ENCODE data around the gene ANKRD6. TPM values are rescaled to one million over a fixed set of nuclear protein-coding genes. Genes with fewer than 3 reads are reported as not detected.

ANKRD6 gene
- polyA plus RNA-seq, 3 donors: 0.93 to 3.0 (median 1.2) TPM

- Mint-ChIP-seq H3K27ac (peak overlapping the region in 1 of 7 donors; percentile 40), H3K27me3 (ENCODE audit: low read depth in 3 of 3) (no peaks in the 10 kb centered on the region), H3K4me1 (no peaks in the 10 kb centered on the region), H3K9me3 (no peaks in the 10 kb centered on the region), H3K4me3 (no peak overlapping the region), H3K36me3 (no peaks in the 10 kb centered on the region)
- H3K4me3 ChIP-seq (replicated peaks in 1 of 3; ENCODE audit: low read depth in 2 of 3, low read length in 3 of 3): no peak overlapping the region
- H3K9ac ChIP-seq (ENCODE audit: insufficient read depth, low read length, poor library complexity, severe bottlenecking): no peak overlapping the region
- no peak for TF ChIP-seq CTCF (IDR thresholded peaks at IDR 0.05)
- H2AFZ ChIP-seq (ENCODE audit: insufficient read depth, low read depth, low read length, poor library complexity, severe bottlenecking): no peak overlapping the region
- H3K79me2 ChIP-seq (ENCODE audit: insufficient read depth, low read length): no peaks in the 10 kb centered on the region
- no peak for DNase-seq
- intact Hi-C loops (cut with micrococcal nuclease): no loop called here
- H3K4me1 ChIP-seq (ENCODE audit: control insufficient read depth in 1 of 2, insufficient read depth in 2 of 2, low read length in 2 of 2): no peaks in the 10 kb centered on the region
- no peak overlapping the region for H3K27ac ChIP-seq (ENCODE audit: low read depth in 1 of 2, low read length in 2 of 2)
- no peaks in the 10 kb centered on the region for H3K36me3 ChIP-seq (replicated peaks in 1 of 2; ENCODE audit: control insufficient read depth in 1 of 2, insufficient read depth in 2 of 2, low read length in 2 of 2)
- WGBS (ENCODE audit: insufficient coverage): no CpG with 5 or more reads among the region's 4 CpGs
- H3K4me2 ChIP-seq (replicated peaks; ENCODE audit: extremely low read depth, low read length, poor library complexity, severe bottlenecking): no peak overlapping the region
- no peaks in the 10 kb centered on the region for H4K20me1 ChIP-seq (ENCODE audit: insufficient read depth, low read length)
- no peaks in the 10 kb centered on the region for H3K9me3 ChIP-seq (replicated peaks in 1 of 2; ENCODE audit: control insufficient read depth in 1 of 2, insufficient read depth in 1 of 2, low read length in 2 of 2)
- no peaks in the 10 kb centered on the region for H3K27me3 ChIP-seq (ENCODE audit: control insufficient read depth in 2 of 2, insufficient read depth in 2 of 2, low read length in 2 of 2)
Observed at GRCh38 chr6:89582669-89583325, 149.8 kb downstream of the ANKRD6 start.

GRCh38 chr6:89583559-89583958, 150.6 kb downstream of the ANKRD6 start:
- no peak for TF ChIP-seq CTCF (IDR thresholded peaks at IDR 0.05)
- H3K9me3 ChIP-seq (replicated peaks in 1 of 2; ENCODE audit: control insufficient read depth in 1 of 2, insufficient read depth in 1 of 2, low read length in 2 of 2): no peaks in the 10 kb centered on the region
- no peak overlapping the region for H3K9ac ChIP-seq (ENCODE audit: insufficient read depth, low read length, poor library complexity, severe bottlenecking)
- H3K4me1 Mint-ChIP-seq: no peaks in the 10 kb centered on the region
- no peak overlapping the region for H3K27ac ChIP-seq (ENCODE audit: low read depth in 1 of 2, low read length in 2 of 2)
- intact Hi-C loops (cut with micrococcal nuclease): no loop called here
- no peaks in the 10 kb centered on the region for H3K79me2 ChIP-seq (ENCODE audit: insufficient read depth, low read length)
- H3K36me3 Mint-ChIP-seq: no peaks in the 10 kb centered on the region
- H3K4me1 ChIP-seq (ENCODE audit: control insufficient read depth in 1 of 2, insufficient read depth in 2 of 2, low read length in 2 of 2): no peaks in the 10 kb centered on the region
- no peaks in the 10 kb centered on the region for H3K27me3 Mint-ChIP-seq (ENCODE audit: low read depth in 3 of 3)
- no peak overlapping the region for H3K4me2 ChIP-seq (replicated peaks; ENCODE audit: extremely low read depth, low read length, poor library complexity, severe bottlenecking)
- 100% methylated on average over 1 of the region's 2 CpGs for WGBS (ENCODE audit: insufficient coverage)
- H4K20me1 ChIP-seq (ENCODE audit: insufficient read depth, low read length): no peaks in the 10 kb centered on the region
- no peaks in the 10 kb centered on the region for H3K9me3 Mint-ChIP-seq
- no peaks in the 10 kb centered on the region for H3K27me3 ChIP-seq (ENCODE audit: control insufficient read depth in 2 of 2, insufficient read depth in 2 of 2, low read length in 2 of 2)
- no peak overlapping the region for H3K4me3 ChIP-seq (replicated peaks in 1 of 3; ENCODE audit: low read depth in 2 of 3, low read length in 3 of 3)
- H3K4me3 Mint-ChIP-seq: no peak overlapping the region
- H3K27ac Mint-ChIP-seq: no peak overlapping the region
- no peaks in the 10 kb centered on the region for H3K36me3 ChIP-seq (replicated peaks in 1 of 2; ENCODE audit: control insufficient read depth in 1 of 2, insufficient read depth in 2 of 2, low read length in 2 of 2)
- DNase-seq: no peak
- H2AFZ ChIP-seq (ENCODE audit: insufficient read depth, low read depth, low read length, poor library complexity, severe bottlenecking): no peak overlapping the region
